ENCODE measurements around the gene TMEM52.

DNA sequence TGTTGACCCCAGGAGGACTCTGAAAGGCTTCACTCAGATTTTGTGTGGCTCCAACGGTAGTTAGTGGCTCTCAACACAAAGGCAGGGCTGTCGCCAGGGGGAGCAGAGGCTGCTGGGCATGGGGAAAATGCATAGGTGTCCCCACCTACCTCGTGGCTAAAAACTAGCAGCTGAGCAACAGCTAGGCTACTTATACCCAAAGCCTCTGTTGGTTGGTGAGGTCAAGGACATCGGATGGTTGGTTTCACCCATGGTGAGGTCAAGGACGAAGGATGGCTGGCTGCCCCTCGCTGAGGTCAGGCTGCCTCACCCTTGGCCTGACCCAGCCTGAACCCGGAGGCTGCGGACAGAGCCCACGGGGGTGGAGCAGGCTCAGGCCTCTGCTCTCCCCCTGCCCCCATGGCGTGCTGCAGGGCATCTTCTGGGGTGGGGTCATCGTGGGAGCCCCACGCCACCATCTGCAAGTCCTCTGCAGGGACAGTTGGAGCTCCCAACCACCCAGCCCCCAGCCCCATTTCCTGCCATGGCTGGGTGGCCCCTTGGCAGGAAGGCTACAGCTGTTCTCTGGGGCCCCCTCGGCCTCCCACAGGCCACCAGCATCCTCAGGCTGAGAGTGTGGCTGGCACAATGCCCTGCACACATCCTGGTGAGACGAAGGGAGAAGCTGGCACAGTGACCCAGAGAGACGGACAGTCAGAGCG is 19.7 kb downstream of the TMEM52 start:
- TF ChIP-seq POLR2A (IDR thresholded peaks at IDR 0.05), result no peak
- TF ChIP-seq CTCF (IDR thresholded peaks at IDR 0.05), result no peak
